HepG2 (cell line): ENCODE data around the gene ITPRIP.

Experiments
- CTCF ChIP-seq: sonication (generic); formaldehyde crosslinking; IDR thresholded peaks from 2 replicates; pipeline ENCODE4 v1.5.0; 2020; ENCODE audit warnings: mild to moderate bottlenecking, missing genetic modification reagents, moderate library complexity
- KLF6 ChIP-seq: IDR thresholded peaks from 2 replicates; pipeline ENCODE4 v1.8.0; 2016; ENCODE audit warnings: missing biosample characterization, missing genetic modification reagents
- NFIC ChIP-seq: IDR thresholded peaks from 2 replicates; pipeline ENCODE4 v1.6.1; 2012; ENCODE audit warnings: mild to moderate bottlenecking, low read length, inconsistent platforms
- TAF1 ChIP-seq: sonication (generic); formaldehyde crosslinking; IDR thresholded peaks from 2 replicates; pipeline ENCODE4 v1.4.0; 2020; ENCODE audit warnings: missing genetic modification reagents
- ZFX ChIP-seq: sonication (generic); formaldehyde crosslinking; IDR thresholded peaks from 2 replicates; pipeline ENCODE4 v1.4.0; 2020; ENCODE audit warnings: mild to moderate bottlenecking, low read depth, missing genetic modification reagents, moderate library complexity
- ZNF749 ChIP-seq: sonication (generic); formaldehyde crosslinking; IDR thresholded peaks from 2 replicates; pipeline ENCODE4 v1.8.0; 2022; ENCODE audit warnings: mild to moderate bottlenecking, missing genetic modification reagents, moderate library complexity, borderline replicate concordance
- ZNF75D ChIP-seq: sonication (generic); formaldehyde crosslinking; IDR thresholded peaks from 2 replicates; pipeline ENCODE4 v1.8.1; 2023; ENCODE audit warnings: missing genetic modification reagents, mild to moderate bottlenecking, borderline replicate concordance
- ZNF780A ChIP-seq: sonication (generic); formaldehyde crosslinking; IDR thresholded peaks from 2 replicates; pipeline ENCODE4 v1.8.0; 2022; ENCODE audit warnings: mild to moderate bottlenecking, missing genetic modification reagents, moderate library complexity

- TF ChIP-seq TAF1 (CRISPR knock-in tag) (no peak; the same call in 1 of the 2 replicates), KLF6 (CRISPR knock-in tag) (no peak), ZFX (CRISPR knock-in tag) (no peak), ZNF749 (CRISPR knock-in tag) (no peak), ZNF780A (no peak), ZNF75D (CRISPR knock-in tag) (no peak), NFIC (no peak), CTCF (peak; percentile 90)
Observed at GRCh38 chr10:104274762-104275721, 63.2 kb downstream of the ITPRIP start.
